K562 (cell line): ENCODE measurements around the gene TMEM126B. TPM values are rescaled to one million over a fixed set of nuclear protein-coding genes. Genes with fewer than 3 reads are reported as not detected.
A peak's percentile ranks its signal among the peaks of the same experiment; 100 is the strongest.

Source experiments
- ATF6 ChIP-seq: sonication (generic); formaldehyde crosslinking; IDR thresholded peaks from 2 replicates; pipeline ENCODE4 v1.4.0; 2020; ENCODE audit warnings: mild to moderate bottlenecking, missing genetic modification reagents
- BRF2 ChIP-seq: IDR thresholded peaks from 3 replicates; pipeline ENCODE4 v1.6.1; 2011; ENCODE audit warnings: borderline replicate concordance, mild to moderate bottlenecking; ENCODE audit not compliant: insufficient read length, insufficient read depth
- CTBP1 ChIP-seq: fragments of 450-650 bp; IDR thresholded peaks from 2 replicates; pipeline ENCODE4 v1.6.1; 2016; ENCODE audit warnings: borderline replicate concordance
- GTF2B ChIP-seq: IDR thresholded peaks from 2 replicates; pipeline ENCODE4 v1.6.1; 2011; ENCODE audit not compliant: insufficient read length; ENCODE audit errors: extremely low read depth
- HNRNPUL1 ChIP-seq: fragments of 200-400 bp; formaldehyde crosslinking; IDR thresholded peaks from 2 replicates; pipeline ENCODE4 v1.6.1; 2017; ENCODE audit warnings: low read length
- IFI16 ChIP-seq: fragments of 250-450 bp; sonication (Bioruptor Pico); IDR thresholded peaks from 2 replicates; pipeline ENCODE4 v2.1.2; 2022; ENCODE audit warnings: mild to moderate bottlenecking, inconsistent platforms
- KDM2B ChIP-seq: fragments of 250-450 bp; sonication (Bioruptor Pico); IDR thresholded peaks from 2 replicates; pipeline ENCODE4 v1.8.0; 2021; ENCODE audit warnings: mild to moderate bottlenecking, moderate library complexity
- MAFG ChIP-seq: fragments of 450-650 bp; conservative IDR thresholded peaks from 2 replicates; pipeline ENCODE4 v1.6.1; 2016; ENCODE audit warnings: missing genetic modification characterization, missing compliant biosample characterization
- NELFE ChIP-seq: IDR thresholded peaks from 2 replicates; pipeline ENCODE4 v1.6.1; 2011; ENCODE audit warnings: mild to moderate bottlenecking; ENCODE audit not compliant: insufficient read depth, insufficient read length
- POLR3G ChIP-seq: IDR thresholded peaks from 2 replicates; pipeline ENCODE4 v1.6.1; 2011; ENCODE audit not compliant: insufficient read length, insufficient replicate concordance; ENCODE audit errors: extremely low read depth
- RB1 ChIP-seq: fragments of 450-650 bp; IDR thresholded peaks from 2 replicates; pipeline ENCODE4 v1.6.1; 2017; ENCODE audit warnings: low read depth, mild to moderate bottlenecking
- SREBF1 ChIP-seq: fragments of 150-350 bp; IDR thresholded peaks from 2 replicates; pipeline ENCODE4 v1.6.1; 2014; ENCODE audit warnings: antibody characterized with exemption, low read depth, low read length, borderline replicate concordance
- SRSF7 ChIP-seq: fragments of 200-400 bp; formaldehyde crosslinking; optimal IDR thresholded peaks from 2 replicates; pipeline ENCODE3; 2017; ENCODE audit warnings: mild to moderate bottlenecking, low read depth, low read length
- TSC22D4 ChIP-seq: fragments of 450-650 bp; IDR thresholded peaks from 2 replicates; pipeline ENCODE4 v1.6.1; 2016; ENCODE audit warnings: missing genetic modification characterization, missing biosample characterization, control low read depth
- ZBTB17 ChIP-seq: fragments of 450-650 bp; formaldehyde crosslinking; IDR thresholded peaks from 2 replicates; pipeline ENCODE4 v1.4.0; 2020; ENCODE audit warnings: mild to moderate bottlenecking
- ZBTB8A ChIP-seq: fragments of 450-650 bp; IDR thresholded peaks from 2 replicates; pipeline ENCODE4 v1.6.1; 2018; ENCODE audit warnings: mild to moderate bottlenecking, moderate library complexity; ENCODE audit not compliant: partially characterized antibody
- ZNF778 ChIP-seq: fragments of 450-650 bp; formaldehyde crosslinking; IDR thresholded peaks from 2 replicates; pipeline ENCODE4 v1.4.0; 2020; ENCODE audit warnings: mild to moderate bottlenecking, moderate library complexity
- polyA plus RNA-seq, 8 experiments: library from polyadenylated mRNA; depleted of rRNA in 4 of 8; stranded (reverse) in 5 of 8; unstranded in 3 of 8; fragments of >200 nt; fragmentation: Nextera tagmentation in 2 of 8; fragmentation: Illumina TruSeq in 1 of 8; extraction: Ambion mirVana in 2 of 8; extraction: Trizol in 1 of 8; gene quantifications; 2 replicates each; pipeline versions ENCODE4 v1.2.1 to v1.2.3, GENCODE V29; 2011 to 2014; ENCODE audit warnings: inconsistent platforms in 1 of 8, missing spikeins in 1 of 8
- total RNA-seq, 7 experiments: library from RNA; depleted of rRNA in 6 of 7; stranded (reverse); fragments of >200 nt in 6 of 7; fragmentation: Illumina TruSeq in 2 of 7; extraction: Trizol in 2 of 7; gene quantifications; 2 replicates each; pipeline versions ENCODE4 v1.2.1 to v1.2.3, GENCODE V29; 2011 to 2021; ENCODE audit warnings: low replicate concordance in 1 of 7
- TF ChIP-seq, protein P1 (sequence below): fragments of 450-650 bp; IDR thresholded peaks from 2 replicates; pipeline ENCODE4 v1.6.1; 2018; ENCODE audit not compliant: partially characterized antibody
- TF ChIP-seq, protein P2 (sequence below), 2 experiments: fragments of 450-650 bp in 1 of 2; sonication (generic) in 1 of 2; formaldehyde crosslinking in 1 of 2; IDR thresholded peaks in 1 of 2; conservative IDR thresholded peaks in 1 of 2; 2 replicates each; pipeline versions ENCODE4 v1.6.1 to v1.8.1; 2016 to 2023; ENCODE audit warnings: mild to moderate bottlenecking in 2 of 2, moderate library complexity in 2 of 2, inconsistent platforms in 1 of 2, missing genetic modification reagents in 1 of 2

The TMEM126B gene
- total and polyA plus RNA-seq, 9 of the 15 experiments (the other 6 are each of a cell fraction or from before 2014, with no cell fraction given) = 85.5 to 226 (median 164) TPM

DNA sequence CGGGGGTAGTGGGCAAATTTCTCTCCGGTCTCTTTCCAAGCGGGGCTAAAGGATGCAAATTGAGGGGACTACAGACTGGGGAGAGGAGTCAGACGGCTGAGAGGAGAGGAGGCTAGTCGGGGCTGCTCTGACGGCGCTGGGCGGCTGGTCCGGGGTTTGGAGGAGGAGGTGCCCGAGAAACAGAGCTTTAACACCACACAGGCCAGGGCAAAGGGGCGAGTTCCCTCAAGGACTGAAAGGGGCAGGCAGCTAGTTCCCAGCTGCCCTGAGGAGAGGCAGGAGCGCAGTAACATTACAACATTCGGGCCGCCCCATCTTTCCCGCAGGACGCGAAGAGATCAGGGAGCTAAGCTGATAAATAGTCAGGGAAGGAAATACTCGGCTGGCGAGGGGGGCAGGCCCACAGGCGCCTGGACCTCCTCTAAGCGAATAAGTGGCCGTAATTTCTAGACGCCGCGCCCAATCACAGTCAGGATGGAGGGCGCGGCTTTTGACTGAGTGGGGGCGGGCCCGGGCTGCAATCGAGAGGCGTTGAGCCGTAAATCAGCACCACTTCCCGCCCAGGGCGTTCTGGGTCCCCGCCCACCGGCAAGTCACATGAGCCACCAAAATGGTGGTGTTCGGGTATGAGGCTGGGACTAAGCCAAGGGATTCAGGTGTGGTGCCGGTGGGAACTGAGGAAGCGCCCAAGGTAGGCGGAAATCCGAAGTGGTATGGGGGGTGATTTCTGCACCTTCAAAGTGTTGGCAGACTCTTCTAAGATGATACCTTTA lies at the start of gene TMEM126B (continued):
- TF ChIP-seq, protein P1, sequence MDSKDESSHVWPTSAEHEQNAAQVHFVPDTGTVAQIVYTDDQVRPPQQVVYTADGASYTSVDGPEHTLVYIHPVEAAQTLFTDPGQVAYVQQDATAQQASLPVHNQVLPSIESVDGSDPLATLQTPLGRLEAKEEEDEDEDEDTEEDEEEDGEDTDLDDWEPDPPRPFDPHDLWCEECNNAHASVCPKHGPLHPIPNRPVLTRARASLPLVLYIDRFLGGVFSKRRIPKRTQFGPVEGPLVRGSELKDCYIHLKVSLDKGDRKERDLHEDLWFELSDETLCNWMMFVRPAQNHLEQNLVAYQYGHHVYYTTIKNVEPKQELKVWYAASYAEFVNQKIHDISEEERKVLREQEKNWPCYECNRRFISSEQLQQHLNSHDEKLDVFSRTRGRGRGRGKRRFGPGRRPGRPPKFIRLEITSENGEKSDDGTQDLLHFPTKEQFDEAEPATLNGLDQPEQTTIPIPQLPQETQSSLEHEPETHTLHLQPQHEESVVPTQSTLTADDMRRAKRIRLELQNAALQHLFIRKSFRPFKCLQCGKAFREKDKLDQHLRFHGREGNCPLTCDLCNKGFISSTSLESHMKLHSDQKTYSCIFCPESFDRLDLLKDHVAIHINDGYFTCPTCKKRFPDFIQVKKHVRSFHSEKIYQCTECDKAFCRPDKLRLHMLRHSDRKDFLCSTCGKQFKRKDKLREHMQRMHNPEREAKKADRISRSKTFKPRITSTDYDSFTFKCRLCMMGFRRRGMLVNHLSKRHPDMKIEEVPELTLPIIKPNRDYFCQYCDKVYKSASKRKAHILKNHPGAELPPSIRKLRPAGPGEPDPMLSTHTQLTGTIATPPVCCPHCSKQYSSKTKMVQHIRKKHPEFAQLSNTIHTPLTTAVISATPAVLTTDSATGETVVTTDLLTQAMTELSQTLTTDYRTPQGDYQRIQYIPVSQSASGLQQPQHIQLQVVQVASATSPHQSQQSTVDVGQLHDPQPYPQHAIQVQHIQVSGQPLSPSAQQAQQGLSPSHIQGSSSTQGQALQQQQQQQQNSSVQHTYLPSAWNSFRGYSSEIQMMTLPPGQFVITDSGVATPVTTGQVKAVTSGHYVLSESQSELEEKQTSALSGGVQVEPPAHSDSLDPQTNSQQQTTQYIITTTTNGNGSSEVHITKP = peak; percentile 5
- no peak for TF ChIP-seq HNRNPUL1
- TF ChIP-seq, protein P2, sequence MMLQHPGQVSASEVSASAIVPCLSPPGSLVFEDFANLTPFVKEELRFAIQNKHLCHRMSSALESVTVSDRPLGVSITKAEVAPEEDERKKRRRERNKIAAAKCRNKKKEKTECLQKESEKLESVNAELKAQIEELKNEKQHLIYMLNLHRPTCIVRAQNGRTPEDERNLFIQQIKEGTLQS (IDR thresholded peaks at IDR 0.05) = no peak; the same call in 1 of the 2 replicates
- TF ChIP-seq, protein P2 (CRISPR knock-in tag; conservative IDR thresholded peaks at IDR 0.05) = no peak
- TF ChIP-seq ZBTB17 (CRISPR knock-in tag) = 0 out of 2 replicates have a peak, but pooled peaks have one; percentile 9
- no peak for TF ChIP-seq SRSF7
- peak; percentile 91 for TF ChIP-seq RB1
- no peak for TF ChIP-seq ZBTB8A
- no peak for TF ChIP-seq TSC22D4 (tag)
- TF ChIP-seq KDM2B (CRISPR knock-in tag) = no peak
- TF ChIP-seq ATF6 (CRISPR knock-in tag) = no peak
- TF ChIP-seq IFI16 = no peak
- no peak for TF ChIP-seq POLR3G
- TF ChIP-seq SREBF1 = no peak
- no peak for TF ChIP-seq ZNF778
- no peak for TF ChIP-seq NELFE
- TF ChIP-seq MAFG (tag) = no peak
- peak; percentile 91 for TF ChIP-seq CTBP1
- no peak for TF ChIP-seq GTF2B
- no peak for TF ChIP-seq BRF2
